Endothelial cell of umbilical vein (primary cell): ENCODE data around the gene FMO2. TPM values are rescaled to one million over a fixed set of nuclear protein-coding genes. Genes with fewer than 3 reads are reported as not detected.

Source experiments
- BruUV-seq: library from RNA; stranded (reverse); fragments of 400-500 nt; replicated peaks from 2 replicates; lab custom pipeline; 2021; lab: Mats Ljungman, UMichigan
- CTCF ChIA-PET: fragments of 300-600, 350-600 bp; sonication (Branson Sonifier 250); formaldehyde crosslinking; loops from one replicate; lab custom pipeline; 2021; ENCODE audit warnings: antibody characterized with exemption, inconsistent platforms; lab: Charles Lee
- POLR2A ChIA-PET: fragments of 300-600, 350-600 bp; sonication (Branson Sonifier 250); formaldehyde crosslinking; loops from one replicate; lab custom pipeline; 2021; ENCODE audit warnings: antibody characterized with exemption, inconsistent platforms; lab: Charles Lee
- DNase-seq: peaks from one replicate; pipeline ENCODE4 v3.0.0-alpha.2; 2011; ENCODE audit warnings: low read depth, low spot score
- FAIRE-seq: peaks from 2 replicates; lab custom pipeline; 2011; peaks lifted over from hg19 to GRCh38; lab: Jason Lieb, UNC
- H2AFZ ChIP-seq: 2 replicates; pipeline ENCODE4 v1.6.0; 2012; ENCODE audit warnings: low read depth, low read length, control low read depth, inconsistent platforms
- H3K27ac ChIP-seq: 2 replicates; pipeline ENCODE4 v1.5.1; 2011; ENCODE audit warnings: low read depth, mild to moderate bottlenecking, control low read depth, low read length, moderate library complexity; ENCODE audit not compliant: insufficient read depth
- H3K27me3 ChIP-seq, 2 experiments: 2 replicates each; pipeline versions ENCODE4 v1.6.0 to v1.6.1; 2011; ENCODE audit warnings: low read length in 2 of 2, mixed read lengths in 1 of 2; ENCODE audit not compliant: control insufficient read depth in 2 of 2, insufficient read depth in 2 of 2
- H3K36me3 ChIP-seq, 2 experiments: 2 replicates in 1 of 2; 3 replicates in 1 of 2; pipeline ENCODE4 v1.5.1; 2011; ENCODE audit warnings: low read length in 2 of 2, mild to moderate bottlenecking in 1 of 2, moderate library complexity in 1 of 2; ENCODE audit not compliant: control insufficient read depth in 2 of 2, insufficient read depth in 2 of 2; ENCODE audit errors: extremely low read depth in 1 of 2
- H3K4me1 ChIP-seq: 3 replicates; pipeline ENCODE4 v1.5.1; 2011; ENCODE audit warnings: mild to moderate bottlenecking, low read length; ENCODE audit not compliant: control insufficient read depth, insufficient read depth; ENCODE audit errors: extremely low read depth
- H3K4me2 ChIP-seq: 2 replicates; pipeline ENCODE4 v1.6.1; 2011; ENCODE audit warnings: low read length, control low read depth, mixed read lengths; ENCODE audit not compliant: insufficient read depth
- H3K4me3 ChIP-seq, 3 experiments: fragments of 200-600 bp in 1 of 3; sonication (generic), shearing (Covaris generic) in 1 of 3; replicated peaks in 1 of 3; 2 replicates each; pipeline ENCODE4 v1.5.1; 2011 to 2016; ENCODE audit warnings: control low read depth in 3 of 3, low read length in 3 of 3, mild to moderate bottlenecking in 2 of 3, inconsistent platforms in 1 of 3, low read depth in 1 of 3, moderate library complexity in 1 of 3; ENCODE audit not compliant: insufficient read depth in 1 of 3
- H3K79me2 ChIP-seq: 2 replicates; pipeline ENCODE4 v1.6.0; 2012; ENCODE audit warnings: low read length, inconsistent platforms; ENCODE audit not compliant: control insufficient read depth, insufficient read depth
- H3K9ac ChIP-seq: replicated peaks from 2 replicates; pipeline ENCODE3; 2011; ENCODE audit warnings: low read length, control low read depth; ENCODE audit not compliant: insufficient read depth; ENCODE audit errors: extremely low read depth
- H3K9me1 ChIP-seq: replicated peaks from 3 replicates; pipeline ENCODE4 v1.6.0; 2011; ENCODE audit warnings: mild to moderate bottlenecking, low read length; ENCODE audit not compliant: control insufficient read depth, insufficient read depth; ENCODE audit errors: extremely low read depth
- H3K9me3 ChIP-seq: replicated peaks from 2 replicates; pipeline ENCODE4 v1.5.1; 2012; ENCODE audit warnings: low read length, inconsistent platforms; ENCODE audit not compliant: control insufficient read depth, insufficient read depth
- H4K20me1 ChIP-seq: replicated peaks from 2 replicates; pipeline ENCODE3; 2011; ENCODE audit warnings: mild to moderate bottlenecking, low read length; ENCODE audit not compliant: control insufficient read depth, insufficient read depth; ENCODE audit errors: extremely low read depth
- CTCF ChIP-seq, 2 donors: IDR thresholded peaks; 1 replicate in 1 of 2; 2 replicates in 1 of 2; pipeline ENCODE4 v1.5.1; 2011; ENCODE audit warnings: low read length in 2 of 2, mild to moderate bottlenecking in 2 of 2, moderate library complexity in 2 of 2, control low read depth in 1 of 2, inconsistent platforms in 1 of 2, low read depth in 1 of 2; ENCODE audit not compliant: insufficient read depth in 1 of 2; ENCODE audit errors: extremely low read depth in 1 of 2
- EZH2 ChIP-seq: IDR thresholded peaks from 2 replicates; pipeline ENCODE4 v1.6.1; 2012; ENCODE audit warnings: borderline replicate concordance, low read depth, mild to moderate bottlenecking, moderate library complexity, low read length, inconsistent platforms; ENCODE audit not compliant: severe bottlenecking
- FOS ChIP-seq: IDR thresholded peaks from 2 replicates; pipeline ENCODE4 v1.6.1; 2011; ENCODE audit warnings: mild to moderate bottlenecking, low read length, moderate library complexity, borderline replicate concordance; ENCODE audit not compliant: insufficient read depth
- GATA2 ChIP-seq: IDR thresholded peaks from 2 replicates; pipeline ENCODE4 v1.7.0; 2011; ENCODE audit warnings: low read depth, mild to moderate bottlenecking, moderate library complexity, mixed read lengths, low read length; ENCODE audit not compliant: insufficient read length, insufficient read depth
- JUN ChIP-seq: IDR thresholded peaks from 2 replicates; pipeline ENCODE4 v1.6.1; 2011; ENCODE audit warnings: borderline replicate concordance, low read depth; ENCODE audit not compliant: insufficient read length, insufficient read depth
- MYC ChIP-seq: IDR thresholded peaks from one replicate; pipeline ENCODE4 v1.6.1; 2011; ENCODE audit warnings: mild to moderate bottlenecking, low read depth, low read length
- POLR2A ChIP-seq: IDR thresholded peaks from 2 replicates; pipeline ENCODE4 v1.6.1; 2012; ENCODE audit warnings: low read depth, mild to moderate bottlenecking, control low read depth, low read length
- POLR2AphosphoS5 ChIP-seq: IDR thresholded peaks from 2 replicates; pipeline ENCODE4 v1.6.1; 2012; ENCODE audit warnings: low read depth, mild to moderate bottlenecking, control low read depth, low read length, moderate library complexity; ENCODE audit not compliant: insufficient read depth
- dilution Hi-C: fragments of 300-500 bp; cut with MboI; formaldehyde crosslinking; loops from one replicate; pipeline ENCODE4 v1.15.0; 2019; ENCODE audit warnings: low sequenced_read_pairs; ENCODE audit not compliant: extremely low pct_ligation_motif_present
- intact Hi-C: fragments of 100-400 bp; cut with micrococcal nuclease; formaldehyde crosslinking; loops from one replicate; pipeline ENCODE4 v1.10.0; 2022
- polyA plus RNA-seq, 4 experiments: library from polyadenylated mRNA; depleted of rRNA in 3 of 4; stranded (reverse) in 3 of 4; unstranded in 1 of 4; fragments of >200 nt; gene quantifications; 2 replicates each; pipeline versions ENCODE4 v1.2.1 to v1.2.3, GENCODE V29; 2011 to 2012; ENCODE audit warnings: missing spikeins in 1 of 4
- total RNA-seq: library from RNA; stranded (reverse); gene quantifications from 2 replicates; pipeline ENCODE4 v1.2.3, GENCODE V29; 2021
- TF ChIP-seq, protein P1 (sequence below): IDR thresholded peaks from 2 replicates; pipeline ENCODE4 v1.6.1; 2011; ENCODE audit not compliant: insufficient read depth, insufficient read length

FMO2 gene
- total and polyA plus RNA-seq, 2 donors (not counting 3 experiments of a cell fraction or from before 2014, with no cell fraction given): not detected

DNA sequence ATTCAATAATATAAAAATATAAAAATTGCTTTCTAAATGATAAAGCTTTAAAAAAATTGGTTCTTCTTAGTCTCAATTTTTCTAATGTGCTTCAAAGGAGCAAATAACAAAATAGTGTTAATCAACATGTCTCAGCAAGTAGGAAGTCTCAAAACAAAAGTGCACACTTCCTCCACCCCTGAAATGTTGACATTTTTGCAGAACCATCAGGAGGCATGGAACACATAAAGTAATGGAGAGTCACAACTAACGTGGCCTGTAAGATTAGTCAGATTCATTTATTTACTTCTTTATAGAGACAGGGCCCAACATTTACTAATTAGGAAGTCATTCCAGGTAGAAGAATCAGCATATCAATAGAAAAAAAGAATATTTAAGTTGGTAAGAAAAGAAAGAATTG, 34.9 kb upstream of the FMO2 start:
- H3K79me2 ChIP-seq: no peaks in the 10 kb centered on the region
- FAIRE-seq (no peak), DNase-seq (no peak)
- H3K27me3 ChIP-seq: no peaks in the 10 kb centered on the region
- H3K27ac ChIP-seq: no peak overlapping the region
- no peaks in the 10 kb centered on the region for H3K9me3 ChIP-seq
- TF ChIP-seq, protein P1, sequence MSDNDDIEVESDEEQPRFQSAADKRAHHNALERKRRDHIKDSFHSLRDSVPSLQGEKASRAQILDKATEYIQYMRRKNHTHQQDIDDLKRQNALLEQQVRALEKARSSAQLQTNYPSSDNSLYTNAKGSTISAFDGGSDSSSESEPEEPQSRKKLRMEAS: no peak
- TF ChIP-seq FOS (no peak), JUN (no peak), POLR2A (no peak), CTCF (IDR thresholded peaks at IDR 0.05; ENCODE audit: extremely low read depth in 1 of 2, insufficient read depth in 1 of 2, low read depth in 1 of 2, low read length in 2 of 2) (no peak), GATA2 (no peak), MYC (no peak), POLR2AphosphoS5 (no peak), EZH2 (no peak)
- H3K4me2 ChIP-seq: no peak overlapping the region
- H3K4me3 ChIP-seq: no peak overlapping the region
- intact Hi-C loops (no loop called here), dilution Hi-C loops (no loop called here)
- H2AFZ ChIP-seq: no peak overlapping the region
- no peak overlapping the region for H3K9ac ChIP-seq
- H3K9me1 ChIP-seq: no peaks in the 10 kb centered on the region
- POLR2A ChIA-PET: no interaction called here
- no peaks in the 10 kb centered on the region for H3K4me1 ChIP-seq
- no peaks in the 10 kb centered on the region for H4K20me1 ChIP-seq
- CTCF ChIA-PET: no interaction called here
- no peaks in the 10 kb centered on the region for H3K36me3 ChIP-seq
- BruUV-seq: no TSS peak
